GM11168 (cell line): ENCODE results near the gene SSH3.
"Not testable (repeated sequence)": the region's sequence is repeated elsewhere in the genome, so short reads cannot be mapped to it uniquely, and the experiment has no call there.

Source experiments
- in situ Hi-C: fragments of 300-500 bp; cut with MboI; formaldehyde crosslinking; loops from one replicate; pipeline ENCODE4 v1.12.0; 2022; ENCODE audit warnings: low sequenced_read_pairs; ENCODE audit not compliant: unreplicated experiment

The SSH3 gene, protein sequence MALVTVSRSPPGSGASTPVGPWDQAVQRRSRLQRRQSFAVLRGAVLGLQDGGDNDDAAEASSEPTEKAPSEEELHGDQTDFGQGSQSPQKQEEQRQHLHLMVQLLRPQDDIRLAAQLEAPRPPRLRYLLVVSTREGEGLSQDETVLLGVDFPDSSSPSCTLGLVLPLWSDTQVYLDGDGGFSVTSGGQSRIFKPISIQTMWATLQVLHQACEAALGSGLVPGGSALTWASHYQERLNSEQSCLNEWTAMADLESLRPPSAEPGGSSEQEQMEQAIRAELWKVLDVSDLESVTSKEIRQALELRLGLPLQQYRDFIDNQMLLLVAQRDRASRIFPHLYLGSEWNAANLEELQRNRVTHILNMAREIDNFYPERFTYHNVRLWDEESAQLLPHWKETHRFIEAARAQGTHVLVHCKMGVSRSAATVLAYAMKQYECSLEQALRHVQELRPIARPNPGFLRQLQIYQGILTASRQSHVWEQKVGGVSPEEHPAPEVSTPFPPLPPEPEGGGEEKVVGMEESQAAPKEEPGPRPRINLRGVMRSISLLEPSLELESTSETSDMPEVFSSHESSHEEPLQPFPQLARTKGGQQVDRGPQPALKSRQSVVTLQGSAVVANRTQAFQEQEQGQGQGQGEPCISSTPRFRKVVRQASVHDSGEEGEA

GRCh38 chr11:67303132-67303834 is at the start of gene SSH3:
Gene SSH3, plus strand, starts transcription at chr11:67303530. Its CDS starts 96 bp downstream, at chr11:67303626.
- in situ Hi-C loops: no loop called here

DNA sequence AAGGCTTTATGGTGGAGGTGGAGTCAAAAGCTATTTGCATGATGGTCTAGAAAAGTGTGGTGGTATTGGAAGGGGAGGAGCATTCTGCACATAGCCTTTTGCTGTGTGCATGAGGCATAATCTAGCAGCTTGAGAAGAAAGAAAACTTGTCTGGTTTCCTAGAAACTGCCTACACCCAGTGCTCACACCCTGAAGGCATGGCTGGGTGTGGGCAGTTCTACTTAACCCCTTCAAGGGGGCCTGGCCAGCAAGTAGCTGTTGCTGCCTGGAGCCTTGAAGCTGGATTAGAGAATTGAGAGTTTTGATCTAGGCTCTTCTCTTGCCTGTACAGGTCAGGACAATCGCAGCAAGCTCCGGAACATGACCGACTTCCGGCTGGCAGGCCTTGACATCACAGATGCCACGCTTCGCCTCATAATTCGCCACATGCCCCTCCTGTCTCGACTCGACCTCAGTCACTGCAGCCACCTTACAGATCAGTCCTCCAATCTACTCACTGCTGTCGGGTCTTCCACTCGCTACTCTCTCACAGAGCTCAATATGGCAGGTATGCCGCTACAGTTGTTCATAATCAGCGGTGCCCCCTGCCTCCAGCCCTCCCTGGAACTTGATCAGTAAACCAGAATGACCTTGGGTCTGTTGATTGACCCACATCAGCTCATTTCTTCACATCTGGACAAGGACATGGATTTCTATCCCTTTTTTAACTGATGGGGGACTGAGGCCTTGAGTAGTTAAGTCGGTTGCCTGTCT is 49.3 kb upstream of the SSH3 start:
- in situ Hi-C loops: no loop called here

GRCh38 chr11:67254798-67255197 is 48.5 kb upstream of the SSH3 start:
- in situ Hi-C loops: no loop called here

DNA sequence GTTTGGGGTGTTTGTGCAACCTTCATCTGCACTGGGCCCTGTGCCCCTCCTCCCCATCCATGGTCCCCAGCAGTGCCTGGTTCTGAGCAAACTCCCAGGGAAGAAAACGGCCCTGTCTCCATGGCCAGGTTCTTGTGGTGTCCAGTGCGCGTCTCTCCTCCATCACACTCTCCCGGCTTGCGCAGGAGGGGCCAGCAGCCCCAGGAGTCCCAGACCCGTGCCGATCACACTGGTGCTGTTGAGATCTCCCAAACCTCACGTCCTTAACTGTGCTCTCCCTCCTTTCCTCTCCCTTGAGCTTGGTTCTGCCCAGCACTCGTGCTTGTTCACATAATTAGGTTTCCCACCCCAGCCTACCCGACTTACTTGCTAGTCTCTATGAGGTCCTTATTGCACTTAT is 48.0 kb upstream of the SSH3 start:
- in situ Hi-C loops: no loop called here

DNA sequence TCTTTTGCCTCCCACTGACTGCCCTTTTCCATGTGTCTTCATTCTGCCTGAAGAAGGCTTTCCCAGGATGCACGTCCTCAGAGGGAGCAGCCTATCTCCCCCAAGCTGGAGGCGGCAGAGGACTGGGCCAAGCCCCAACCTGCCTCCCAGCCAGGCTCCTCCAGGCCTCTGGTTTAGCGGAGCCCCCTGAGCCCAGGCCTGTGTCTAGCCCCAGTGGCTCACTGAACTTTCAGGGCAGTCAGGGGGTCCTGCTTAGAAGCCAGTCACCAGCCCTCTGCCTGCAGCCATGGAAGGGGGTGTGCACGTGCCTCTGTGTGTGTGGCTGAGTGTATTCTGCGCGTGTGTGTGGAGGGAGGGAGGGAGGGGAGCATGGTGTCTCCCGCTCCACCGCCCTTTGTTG is 47.5 kb upstream of the SSH3 start:
- in situ Hi-C loops: no loop called here

DNA sequence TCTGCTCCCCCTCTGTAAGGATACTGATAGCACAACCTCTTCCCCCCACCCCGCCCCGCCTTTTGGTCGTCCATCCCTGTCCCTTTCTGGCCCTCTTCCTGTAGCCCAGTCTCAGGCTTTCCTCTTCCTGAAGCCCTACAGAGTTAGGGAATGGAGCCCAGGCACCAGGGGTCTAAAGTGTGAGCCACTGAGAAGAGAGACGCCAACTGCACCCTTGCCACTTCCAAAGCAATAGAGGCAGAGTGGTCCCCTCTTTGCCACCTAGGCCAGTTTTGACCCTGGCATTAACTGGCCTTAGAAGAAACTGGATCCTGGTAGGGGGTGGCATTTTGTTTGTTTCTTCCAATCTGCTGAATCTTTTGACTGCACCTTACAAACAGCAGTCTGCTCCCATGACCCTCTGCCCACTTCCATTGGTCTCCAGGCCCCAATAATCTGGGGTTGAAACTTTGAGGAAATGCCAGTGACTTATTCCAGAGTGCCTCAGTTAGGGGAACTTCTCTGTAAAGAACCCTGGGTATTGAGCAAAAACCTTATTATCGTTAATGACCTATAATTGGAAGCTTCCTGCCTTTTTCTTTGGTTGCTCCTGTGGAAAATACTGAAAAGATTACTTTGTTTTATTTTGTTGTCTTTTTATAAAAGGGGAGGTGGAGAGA is 46.7 kb upstream of the SSH3 start:
- in situ Hi-C loops: no loop called here

GRCh38 chr11:67260406-67260805 is 42.9 kb upstream of the SSH3 start:
- in situ Hi-C loops: no loop called here

DNA sequence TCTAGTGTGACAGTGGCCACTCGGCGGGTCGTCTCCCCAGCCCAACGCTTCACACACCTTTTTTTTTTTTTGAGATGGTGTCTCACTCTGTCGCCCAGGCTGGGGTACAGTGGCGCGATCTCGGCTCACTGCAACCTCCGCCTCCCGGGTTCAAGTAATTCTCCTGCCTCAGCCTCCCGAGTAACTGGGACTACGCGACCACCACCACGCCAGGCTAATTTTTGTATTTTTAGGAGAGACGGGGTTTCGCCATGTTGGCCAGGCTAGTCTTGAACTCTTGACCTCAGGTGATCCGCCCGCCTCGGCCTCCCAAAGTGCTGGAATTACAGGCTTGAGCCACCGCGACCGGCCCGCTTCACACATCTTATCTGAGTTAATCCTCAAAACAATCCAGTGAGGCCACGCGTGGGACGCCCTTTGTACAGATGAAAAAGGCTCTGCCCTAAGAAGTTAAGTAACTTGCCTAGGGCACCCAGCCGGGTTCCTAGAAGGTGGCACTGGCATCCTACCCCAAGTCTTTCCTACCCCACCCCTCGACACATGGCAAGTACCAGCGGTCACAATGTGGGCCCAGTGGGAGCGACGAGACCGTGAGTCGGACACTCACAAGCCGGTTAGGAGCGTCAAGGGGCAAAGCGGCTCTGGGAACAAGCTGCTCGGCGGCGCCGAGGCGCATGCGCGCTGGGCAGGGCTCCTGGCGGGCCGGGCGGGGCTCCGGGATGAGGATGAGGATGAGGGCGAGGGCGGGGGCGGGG is 42.3 kb upstream of the SSH3 start:
- in situ Hi-C loops: not testable (repeated sequence)

- in situ Hi-C loops: no loop called here
These were observed 41.7 kb upstream of the SSH3 start for GRCh38 chr11:67261640-67261945.

- in situ Hi-C loops: no loop called here
These were observed 41.2 kb upstream of the SSH3 start for GRCh38 chr11:67261946-67262681.

DNA sequence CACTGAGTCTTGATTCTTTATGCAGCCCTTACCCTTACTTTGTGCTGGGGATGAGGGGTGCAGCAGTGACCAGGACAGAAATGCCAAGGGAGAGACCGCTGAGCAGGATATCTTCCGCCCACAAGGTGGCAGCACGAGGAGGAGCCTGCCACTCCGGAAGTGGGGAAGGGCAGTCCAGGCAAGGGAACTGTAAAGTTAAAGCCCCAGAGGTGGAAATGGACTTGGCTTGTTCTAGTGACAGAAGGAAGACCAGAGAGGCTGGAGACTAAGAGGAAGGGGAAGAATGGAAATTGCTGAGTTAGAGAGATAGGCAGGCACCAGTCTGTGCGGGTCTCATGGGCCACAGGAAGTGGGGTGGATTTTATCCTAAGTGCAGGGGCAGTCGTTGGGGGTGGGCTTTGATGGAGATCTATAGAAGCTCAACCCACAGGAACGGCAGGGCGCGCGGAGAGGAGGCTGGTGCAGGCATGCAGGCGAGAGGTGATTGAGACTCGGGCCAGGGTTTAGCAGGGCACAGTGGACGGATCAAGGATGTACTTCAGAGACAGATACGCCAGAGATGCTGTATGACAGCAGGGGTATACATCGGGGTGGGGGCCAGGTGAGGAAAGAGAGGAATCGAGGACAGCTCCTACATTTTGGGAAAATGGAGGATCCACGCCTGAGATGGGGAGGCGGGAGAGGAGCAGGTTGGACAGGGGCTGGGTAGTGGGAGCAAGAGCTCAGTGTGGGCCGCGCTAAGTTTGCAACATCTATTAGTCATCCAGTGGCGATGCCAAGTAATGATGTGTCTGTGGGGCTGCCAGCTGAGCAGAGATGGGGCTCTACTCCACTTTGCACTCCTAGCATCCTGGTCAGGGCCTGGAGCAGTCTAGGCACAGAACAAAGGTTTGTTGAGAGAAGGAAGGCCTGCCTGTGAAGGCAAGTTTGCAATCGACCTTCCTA is 40.3 kb upstream of the SSH3 start:
- in situ Hi-C loops: no loop called here

DNA sequence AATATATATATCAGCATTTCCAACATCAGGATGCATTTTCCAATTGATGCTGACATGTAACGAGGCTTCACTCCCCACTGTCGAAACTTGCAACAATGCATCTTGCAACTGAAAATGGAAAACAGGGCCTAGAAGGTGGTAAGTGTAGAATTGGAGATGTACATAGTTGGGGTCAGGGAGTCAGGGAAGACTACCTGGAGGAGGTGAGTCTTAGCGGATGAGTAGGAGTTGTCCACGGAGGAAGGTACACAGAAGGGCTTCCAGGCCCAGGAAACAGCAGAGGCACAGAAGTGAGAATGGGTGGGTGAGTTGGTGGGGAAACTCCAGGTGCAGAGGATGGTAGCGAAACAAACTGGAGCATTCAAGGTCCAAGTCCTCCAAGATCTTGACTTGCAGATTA is 39.1 kb upstream of the SSH3 start:
- in situ Hi-C loops: no loop called here

DNA sequence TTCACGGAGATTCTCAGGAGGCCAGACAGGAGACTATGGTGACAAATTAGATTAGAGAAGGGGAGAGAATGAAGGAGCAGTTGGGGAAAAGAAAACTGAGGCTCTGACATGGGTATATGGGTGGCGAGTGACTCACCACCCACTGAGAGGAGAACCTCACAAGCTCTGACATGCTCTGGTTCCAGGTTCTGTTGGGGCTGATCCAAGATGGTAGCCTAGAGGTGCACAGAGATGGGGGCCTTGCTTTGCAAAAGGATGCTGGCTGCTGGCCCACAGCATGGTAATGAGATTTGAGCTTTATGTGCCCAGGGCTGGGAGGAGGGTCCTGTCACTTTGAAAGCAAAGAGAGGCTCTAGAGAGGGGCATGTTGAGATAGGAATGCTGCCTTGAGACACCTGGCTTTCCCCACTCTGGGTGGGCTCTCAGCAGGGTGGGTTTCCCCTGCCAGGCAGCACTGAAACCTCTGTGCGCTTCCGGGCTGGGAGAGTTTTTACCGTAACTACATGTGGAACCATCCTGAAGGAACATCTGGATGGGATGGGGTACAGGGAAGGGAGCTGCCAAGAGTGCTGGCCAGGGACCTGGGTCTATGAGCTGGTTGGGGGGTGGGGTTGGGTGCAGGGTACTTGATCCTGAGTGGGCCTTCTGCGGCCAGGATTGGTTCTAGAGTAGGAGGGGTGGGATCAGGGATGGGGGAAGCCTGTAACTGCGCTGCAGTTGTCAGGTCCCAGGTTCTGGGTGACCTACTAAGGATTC is 38.3 kb upstream of the SSH3 start:
- in situ Hi-C loops: no loop called here

GRCh38 chr11:67265633-67266448 is 37.5 kb upstream of the SSH3 start:
- in situ Hi-C loops: no loop called here

DNA sequence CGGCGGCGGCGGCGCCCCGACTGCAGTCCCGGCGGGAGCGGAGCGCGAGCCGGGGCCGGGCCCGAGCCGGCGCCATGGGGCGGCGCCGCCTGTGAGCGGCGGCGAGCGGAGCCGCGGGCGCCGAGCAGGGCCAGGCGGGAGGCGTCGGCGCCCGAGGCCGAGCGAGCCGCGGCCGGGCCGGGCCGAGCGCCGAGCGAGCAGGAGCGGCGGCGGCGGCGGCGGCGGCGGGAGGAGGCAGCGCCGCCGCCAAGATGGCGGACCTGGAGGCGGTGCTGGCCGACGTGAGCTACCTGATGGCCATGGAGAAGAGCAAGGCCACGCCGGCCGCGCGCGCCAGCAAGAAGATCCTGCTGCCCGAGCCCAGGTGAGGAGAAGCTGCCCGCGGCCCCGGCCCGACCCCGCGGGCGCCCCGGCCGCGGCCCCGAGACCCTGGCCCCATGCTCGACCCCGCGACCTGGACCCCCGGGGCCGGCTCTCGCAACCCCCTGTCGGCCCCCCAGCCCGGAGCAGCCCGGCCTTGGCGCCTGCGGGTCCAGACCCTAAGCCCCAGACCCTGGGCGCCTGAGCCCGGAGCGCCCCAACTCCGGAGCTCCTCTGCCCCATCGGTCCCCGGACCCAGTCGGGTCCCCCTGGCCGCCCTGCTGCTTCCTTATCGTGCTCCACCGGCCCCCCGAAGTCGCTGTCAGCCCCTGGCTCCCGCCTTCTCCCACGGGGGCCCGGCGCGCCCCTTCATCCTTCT is 36.7 kb upstream of the SSH3 start, which contains the start of gene GRK2:
Gene GRK2, plus strand, starts transcription at position 25 of the 739 bp plus-strand sequence. Its CDS starts 227 bp downstream, at position 252.
- in situ Hi-C loops: no loop called here
